SH-SY5Y (cell line): ENCODE data around the gene DNAH2.

Experiments used
- GATA2 ChIP-seq: IDR thresholded peaks from 2 replicates; pipeline ENCODE4 v1.6.1; 2011; ENCODE audit warnings: mild to moderate bottlenecking, low read depth, low read length
- GATA3 ChIP-seq: IDR thresholded peaks from 2 replicates; pipeline ENCODE4 v1.6.1; 2011; ENCODE audit warnings: low read depth, mild to moderate bottlenecking, low read length, moderate library complexity

DNA sequence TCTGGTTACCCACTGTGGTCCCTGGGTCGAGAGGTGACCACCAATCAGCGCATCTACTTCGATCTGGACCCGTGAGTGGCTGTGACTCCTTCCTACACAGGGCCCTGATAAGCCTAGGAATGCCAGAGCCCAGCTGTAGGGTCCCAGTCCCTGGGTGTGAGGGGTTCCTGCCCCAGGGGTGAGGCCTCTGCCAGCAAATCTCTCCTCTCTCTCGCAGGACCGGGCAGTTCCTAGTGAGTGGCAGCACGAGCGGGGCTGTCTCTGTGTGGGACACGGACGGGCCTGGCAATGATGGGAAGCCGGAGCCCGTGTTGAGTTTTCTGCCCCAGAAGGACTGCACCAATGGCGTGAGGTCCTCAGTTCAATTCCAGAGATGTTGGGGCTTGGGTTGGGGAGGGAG, 14.8 kb upstream of the DNAH2 start:
- TF ChIP-seq GATA2 (no peak), GATA3 (no peak)
